Right renal cortex interstitium (tissue), 3 donors: ENCODE data around the gene SYTL3. TPM values are rescaled to one million over a fixed set of nuclear protein-coding genes. Genes with fewer than 3 reads are reported as not detected.
"Not testable (repeated sequence)": the region's sequence is repeated elsewhere in the genome, so short reads cannot be mapped to it uniquely, and the experiment has no call there.

ENCODE experiments used
- DNase-seq, 3 donors: peaks; one replicate each; pipeline ENCODE4 v3.0.0-alpha.2; 2013; ENCODE audit warnings: low read depth in 3 of 3, low spot score in 2 of 3
- polyA plus RNA-seq, 3 donors: library from polyadenylated mRNA; unstranded; fragments of 120-200 nt; gene quantifications; one replicate each; pipeline ENCODE4 v1.2.1, GENCODE V29; 2013; ENCODE audit not compliant: insufficient read length in 3 of 3

Gene SYTL3, protein sequence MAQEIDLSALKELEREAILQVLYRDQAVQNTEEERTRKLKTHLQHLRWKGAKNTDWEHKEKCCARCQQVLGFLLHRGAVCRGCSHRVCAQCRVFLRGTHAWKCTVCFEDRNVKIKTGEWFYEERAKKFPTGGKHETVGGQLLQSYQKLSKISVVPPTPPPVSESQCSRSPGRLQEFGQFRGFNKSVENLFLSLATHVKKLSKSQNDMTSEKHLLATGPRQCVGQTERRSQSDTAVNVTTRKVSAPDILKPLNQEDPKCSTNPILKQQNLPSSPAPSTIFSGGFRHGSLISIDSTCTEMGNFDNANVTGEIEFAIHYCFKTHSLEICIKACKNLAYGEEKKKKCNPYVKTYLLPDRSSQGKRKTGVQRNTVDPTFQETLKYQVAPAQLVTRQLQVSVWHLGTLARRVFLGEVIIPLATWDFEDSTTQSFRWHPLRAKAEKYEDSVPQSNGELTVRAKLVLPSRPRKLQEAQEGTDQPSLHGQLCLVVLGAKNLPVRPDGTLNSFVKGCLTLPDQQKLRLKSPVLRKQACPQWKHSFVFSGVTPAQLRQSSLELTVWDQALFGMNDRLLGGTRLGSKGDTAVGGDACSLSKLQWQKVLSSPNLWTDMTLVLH
- polyA plus RNA-seq, result 1 to 10 TPM; 3.5 to 4.4 (median 3.8) TPM

GRCh38 chr6:158649289-158650143 lies at the start of gene SYTL3:
Gene SYTL3, plus strand, starts transcription at chr6:158650054. Its CDS starts 13,215 bp downstream, at chr6:158663269.
- DNase-seq, result no peak

GRCh38 chr6:158603261-158604047 lies 46.4 kb upstream of the SYTL3 start:
- DNase-seq, result no peak

DNA sequence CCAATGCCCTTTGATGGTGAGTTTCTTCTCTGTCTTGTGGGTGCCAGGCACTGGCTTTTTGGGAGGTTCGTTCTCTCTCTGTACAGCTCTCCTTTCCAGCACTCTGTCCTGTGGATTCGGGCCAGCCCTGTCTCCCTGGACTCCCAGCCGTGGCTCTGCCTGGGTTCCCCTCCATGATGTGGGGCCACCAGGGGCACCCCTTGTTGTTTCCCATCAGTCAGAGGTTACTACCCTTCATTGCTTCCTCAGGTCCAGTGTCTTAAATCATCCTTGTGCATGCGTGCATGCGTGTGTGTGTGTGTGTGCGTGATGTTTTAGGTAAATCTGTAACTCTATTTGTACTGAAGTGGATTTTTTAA lies 45.8 kb upstream of the SYTL3 start:
- DNase-seq, result no peak

GRCh38 chr6:158605266-158605878 lies 44.5 kb upstream of the SYTL3 start:
- DNase-seq, result peak in 2 of 3 donors; percentile 44 to 53

- not testable (repeated sequence) for DNase-seq
Observed at GRCh38 chr6:158606011-158606410, 43.8 kb upstream of the SYTL3 start.

GRCh38 chr6:158606935-158607334 lies 42.9 kb upstream of the SYTL3 start:
- no peak for DNase-seq

DNA sequence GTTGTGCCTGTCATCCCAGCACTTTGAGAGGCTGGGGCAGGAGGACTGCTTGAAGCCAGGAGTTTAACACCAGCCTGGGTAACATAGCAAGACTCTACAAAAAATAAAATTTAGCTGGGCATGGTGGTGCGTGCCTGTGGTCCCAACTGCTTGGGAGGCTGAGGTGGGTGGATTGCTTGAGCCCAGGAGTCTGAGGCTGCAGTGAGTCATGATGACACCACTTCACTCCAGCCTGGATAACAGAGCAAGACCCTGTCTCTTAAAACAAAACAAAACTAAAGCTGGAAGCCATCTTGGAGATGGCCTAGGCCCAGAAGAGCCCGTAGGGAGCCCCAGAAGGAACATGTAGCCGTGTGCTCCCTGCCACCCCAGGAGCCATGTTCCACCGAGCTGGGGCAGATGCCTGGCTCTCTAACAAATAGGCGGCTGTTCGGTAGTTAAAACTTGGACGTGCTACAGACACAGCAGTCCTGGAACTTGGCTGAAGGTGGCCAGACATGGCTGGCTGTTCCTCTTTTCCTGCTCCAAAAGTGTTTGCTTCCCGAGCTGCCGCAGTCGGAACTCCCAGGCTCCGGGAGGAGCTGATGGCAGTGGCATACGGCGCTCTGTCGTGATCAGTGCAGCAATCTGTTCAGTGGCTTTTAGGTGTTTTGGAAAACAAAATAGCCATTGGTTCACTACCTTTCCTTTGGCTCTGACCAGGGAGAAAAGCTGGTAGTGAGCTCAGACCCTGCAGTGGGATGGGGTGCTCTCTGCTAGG lies 42.3 kb upstream of the SYTL3 start:
- DNase-seq, result no peak

GRCh38 chr6:158608221-158608620 lies 41.6 kb upstream of the SYTL3 start:
- no peak for DNase-seq

DNA sequence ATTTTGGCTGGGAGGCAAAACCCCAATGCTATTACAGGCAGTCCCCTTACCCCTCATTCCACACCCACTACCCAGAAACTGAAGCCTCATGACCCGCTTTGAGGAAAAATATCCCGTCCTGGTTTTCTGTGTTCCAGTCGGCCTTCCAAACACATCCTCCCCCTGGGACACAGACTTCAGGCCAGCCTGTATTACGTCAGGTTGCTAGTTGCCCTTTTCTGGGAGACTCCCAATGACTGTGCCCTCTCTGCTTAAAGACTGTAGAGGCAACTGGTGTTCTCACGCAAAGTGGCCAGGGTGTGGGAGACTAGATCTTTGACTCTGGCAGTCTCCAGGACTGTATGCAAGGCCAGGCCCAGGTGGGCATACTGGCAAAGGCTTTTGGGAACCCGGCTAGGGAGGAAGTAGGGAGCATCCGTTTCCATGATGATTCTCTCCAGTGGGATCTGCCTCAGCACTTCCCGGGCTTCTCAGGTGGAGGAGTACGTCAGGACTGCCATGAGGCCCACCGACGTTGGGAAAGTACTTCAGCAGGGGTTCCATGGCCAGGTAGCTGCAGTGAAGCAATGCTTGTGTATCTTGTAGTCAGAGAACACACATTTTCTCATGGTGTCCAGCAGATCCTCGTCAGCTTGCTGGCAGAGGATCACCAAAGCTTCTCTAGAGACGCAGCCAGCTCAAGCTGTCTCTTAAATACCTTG lies 40.2 kb upstream of the SYTL3 start:
- no peak for DNase-seq

DNA sequence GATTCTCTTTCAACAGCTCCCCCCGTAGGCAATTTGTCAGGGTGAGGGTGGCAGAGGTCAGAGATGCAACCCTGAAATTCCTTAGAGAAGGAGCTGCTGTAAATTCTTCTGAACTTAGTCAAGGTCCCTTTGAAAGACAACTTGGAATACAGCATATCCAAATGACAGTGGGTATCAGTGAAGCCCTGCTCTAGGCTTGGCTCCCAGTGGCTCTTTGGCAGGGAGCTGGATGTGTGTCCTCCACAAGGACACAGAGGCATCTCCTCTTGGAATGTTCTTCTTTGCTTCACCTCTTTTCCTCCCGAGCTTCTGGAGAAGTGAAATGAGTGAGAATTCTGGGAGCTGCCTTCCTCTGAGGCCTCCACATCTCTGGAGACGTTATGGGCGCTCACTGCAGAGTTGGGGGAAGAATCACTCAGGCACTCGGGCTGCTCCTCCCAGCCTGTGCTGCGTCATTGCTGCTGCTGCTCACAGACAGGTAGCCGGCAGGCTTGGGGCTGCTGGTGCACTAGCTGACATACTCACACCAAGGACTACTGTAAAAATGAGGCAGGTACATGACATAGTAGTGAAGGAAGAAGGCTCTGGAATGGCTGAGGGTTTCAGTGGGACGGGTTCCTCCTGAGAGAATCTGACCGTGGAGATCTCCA lies 39.4 kb upstream of the SYTL3 start:
- DNase-seq, result no peak

- no peak for DNase-seq
Observed at GRCh38 chr6:158611039-158611438, 38.8 kb upstream of the SYTL3 start.

GRCh38 chr6:158611541-158612370 lies 38.1 kb upstream of the SYTL3 start:
- DNase-seq, result no peak

DNA sequence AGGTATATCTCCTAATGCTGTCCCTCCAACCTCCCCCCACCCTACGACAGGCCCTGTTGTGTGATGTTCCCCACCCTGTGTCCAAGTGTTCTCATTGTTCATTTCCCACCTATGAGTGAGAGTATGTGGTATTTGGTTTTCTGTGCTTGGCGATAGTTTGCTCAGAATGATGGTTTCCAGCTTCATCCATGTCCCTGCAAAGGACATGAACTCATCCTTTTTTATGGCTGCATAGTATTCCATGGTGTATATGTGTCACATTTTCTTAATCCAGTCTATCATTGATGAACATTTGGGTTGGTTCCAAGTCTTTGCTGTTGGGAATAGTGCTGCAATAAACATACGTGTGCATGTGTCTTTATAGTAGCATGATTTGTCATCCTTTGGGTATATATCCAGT lies 35.2 kb upstream of the SYTL3 start:
- DNase-seq, result not testable (repeated sequence)

- not testable (repeated sequence) for DNase-seq
Observed at GRCh38 chr6:158618289-158618688, 31.6 kb upstream of the SYTL3 start.

GRCh38 chr6:158619922-158620801 lies 29.7 kb upstream of the SYTL3 start:
- no peak for DNase-seq

GRCh38 chr6:158620963-158621693 lies 28.7 kb upstream of the SYTL3 start:
- DNase-seq, result no peak
